GM18873 (cell line): ENCODE results near the gene SPSB4.

Source experiments
- ATAC-seq: cut with Tn5 transposase; IDR thresholded peaks from one replicate; pipeline ENCODE4 v1.9.1; 2021; ENCODE audit warnings: mild to moderate bottlenecking, moderate library complexity, moderate number of reproducible peaks; ENCODE audit not compliant: unreplicated experiment, low FRiP score

Gene SPSB4

GRCh38 chr3:141193066-141193830 is 142.1 kb downstream of the SPSB4 start:
- no peak for ATAC-seq
